HepG2 (cell line): Measurements from ENCODE around the gene ZBTB22. TPM values are rescaled to one million over a fixed set of nuclear protein-coding genes. Genes with fewer than 3 reads are reported as not detected.

Experiments used
- ARID5B ChIP-seq: IDR thresholded peaks from 2 replicates; pipeline ENCODE4 v1.4.0; 2020; ENCODE audit warnings: mild to moderate bottlenecking, missing genetic modification reagents
- CCAR2 ChIP-seq: fragments of 200-400 bp; formaldehyde crosslinking; optimal IDR thresholded peaks from 2 replicates; pipeline ENCODE3; 2018; ENCODE audit warnings: low read depth, mild to moderate bottlenecking, low read length, moderate library complexity
- HNF4G ChIP-seq, 2 experiments: sonication (generic) in 1 of 2; formaldehyde crosslinking in 1 of 2; IDR thresholded peaks; 2 replicates each; pipeline versions ENCODE4 v1.4.0 to v1.6.1; 2011 to 2020; ENCODE audit warnings: borderline replicate concordance in 2 of 2, low read depth in 2 of 2, mild to moderate bottlenecking in 2 of 2, low read length in 1 of 2, missing genetic modification reagents in 1 of 2, moderate library complexity in 1 of 2
- SAFB2 ChIP-seq: sonication (generic); formaldehyde crosslinking; IDR thresholded peaks from 2 replicates; pipeline ENCODE4 v1.5.1; 2020; ENCODE audit warnings: missing genetic modification reagents, low read depth, mild to moderate bottlenecking, borderline replicate concordance
- SALL1 ChIP-seq: sonication (generic); formaldehyde crosslinking; IDR thresholded peaks from 2 replicates; pipeline ENCODE4 v1.8.0; 2022; ENCODE audit warnings: mild to moderate bottlenecking, missing genetic modification reagents
- SPEN ChIP-seq: sonication (generic); formaldehyde crosslinking; IDR thresholded peaks from 2 replicates; pipeline ENCODE4 v1.5.1; 2020; ENCODE audit warnings: low read depth, mild to moderate bottlenecking, missing genetic modification reagents
- THAP11 ChIP-seq: IDR thresholded peaks from 2 replicates; pipeline ENCODE4 v1.6.1; 2016; ENCODE audit warnings: missing biosample characterization, missing genetic modification reagents
- THYN1 ChIP-seq: sonication (generic); formaldehyde crosslinking; IDR thresholded peaks from 2 replicates; pipeline ENCODE4 v1.8.1; 2023; ENCODE audit warnings: low read depth, mild to moderate bottlenecking, moderate library complexity, missing genetic modification reagents, borderline replicate concordance
- ZBTB37 ChIP-seq: sonication (generic); formaldehyde crosslinking; IDR thresholded peaks from 2 replicates; pipeline ENCODE4 v1.4.0; 2020; ENCODE audit warnings: mild to moderate bottlenecking, missing genetic modification reagents
- ZBTB44 ChIP-seq: sonication (generic); formaldehyde crosslinking; IDR thresholded peaks from 2 replicates; pipeline ENCODE4 v1.4.0; 2020; ENCODE audit warnings: missing genetic modification reagents
- ZNF619 ChIP-seq: sonication (generic); formaldehyde crosslinking; IDR thresholded peaks from 2 replicates; pipeline ENCODE4 v1.4.0; 2020; ENCODE audit warnings: mild to moderate bottlenecking, missing genetic modification reagents
- ZNF660 ChIP-seq: sonication (generic); formaldehyde crosslinking; IDR thresholded peaks from 2 replicates; pipeline ENCODE4 v1.5.1; 2020; ENCODE audit warnings: mild to moderate bottlenecking, low read depth, missing genetic modification reagents, borderline replicate concordance
- polyA plus RNA-seq, 8 experiments: library from polyadenylated mRNA; depleted of rRNA in 3 of 8; stranded (reverse) in 7 of 8; unstranded in 1 of 8; fragments of >200 nt; fragmentation: Illumina TruSeq in 4 of 8; extraction: Trizol in 4 of 8; gene quantifications; 2 replicates each; pipeline versions ENCODE4 v1.2.1 to v1.2.3, GENCODE V29; 2011 to 2016; ENCODE audit warnings: low read depth in 4 of 8, missing spikeins in 1 of 8, mixed read lengths in 1 of 8; ENCODE audit not compliant: insufficient read depth in 1 of 8
- total RNA-seq, 5 experiments: library from RNA; depleted of rRNA; stranded (reverse); fragments of >200 nt; fragmentation: Illumina TruSeq; extraction: Trizol; gene quantifications; 2 replicates each; pipeline ENCODE4 v1.2.3, GENCODE V29; 2016; ENCODE audit warnings: low read depth in 1 of 5
- TF ChIP-seq, protein P1 (sequence below): sonication (generic); formaldehyde crosslinking; IDR thresholded peaks from 2 replicates; pipeline ENCODE4 v1.4.0; 2020; ENCODE audit warnings: mild to moderate bottlenecking, low read depth, missing genetic modification reagents
- TF ChIP-seq, protein P2 (sequence below): sonication (generic); formaldehyde crosslinking; IDR thresholded peaks from 2 replicates; pipeline ENCODE4 v1.4.0; 2020; ENCODE audit warnings: missing genetic modification reagents
- TF ChIP-seq, protein P3 (sequence below): IDR thresholded peaks from 2 replicates; pipeline ENCODE4 v1.6.1; 2016; ENCODE audit warnings: low read depth, control low read depth
- TF ChIP-seq, protein P4 (sequence below): IDR thresholded peaks from 2 replicates; pipeline ENCODE4 v1.6.1; 2016; ENCODE audit warnings: missing genetic modification reagents, missing compliant biosample characterization

Gene ZBTB22
- total and polyA plus RNA-seq, 2 of the 13 experiments (the other 11 are each of a cell fraction or from before 2014, with no cell fraction given), result 8.0 to 10.6 TPM

DNA sequence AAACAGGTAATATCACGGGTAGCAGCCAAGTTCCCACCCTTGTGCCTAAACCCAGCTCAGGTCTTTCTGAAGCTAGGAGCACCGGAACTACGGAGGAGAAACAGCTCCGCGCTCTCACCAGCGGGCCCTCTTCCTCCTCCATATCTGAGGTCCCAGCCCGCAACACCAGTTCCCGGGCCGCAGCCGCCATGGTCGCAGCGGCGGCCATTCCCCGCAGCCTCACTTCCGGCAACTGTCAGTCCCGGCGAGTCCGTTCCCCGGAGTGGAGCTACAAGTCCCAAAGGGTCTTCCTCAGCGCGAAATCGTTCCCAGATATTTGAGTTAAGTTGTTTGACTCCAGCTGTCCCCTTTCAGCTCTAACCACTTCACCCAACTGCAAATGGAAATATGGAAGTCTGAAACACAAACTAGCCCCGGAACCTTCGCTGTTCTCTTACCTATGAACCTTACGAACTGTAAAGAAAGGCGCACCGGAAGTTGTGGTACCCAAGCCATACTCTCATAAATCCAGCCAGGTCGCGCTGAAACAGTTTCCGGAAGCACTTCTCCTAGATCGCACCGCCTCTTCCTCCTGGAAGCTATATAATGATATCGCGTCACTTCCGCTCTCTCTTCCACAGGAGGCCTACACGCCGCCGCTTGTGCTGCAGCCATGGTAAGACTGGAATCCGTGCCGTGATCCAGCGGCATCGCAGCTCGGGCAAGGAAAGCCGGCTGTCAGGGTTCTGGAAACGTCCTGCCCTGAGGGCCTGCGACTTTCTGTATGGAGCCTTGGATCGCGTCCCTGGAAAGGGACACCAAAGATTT is 45.9 kb downstream of the ZBTB22 start, which contains the start of the genes RPS18 and VPS52 (continued):
- TF ChIP-seq CCAR2, result no peak
- peak; percentile 98 for TF ChIP-seq ZNF619 (CRISPR knock-in tag)
- TF ChIP-seq, protein P1, sequence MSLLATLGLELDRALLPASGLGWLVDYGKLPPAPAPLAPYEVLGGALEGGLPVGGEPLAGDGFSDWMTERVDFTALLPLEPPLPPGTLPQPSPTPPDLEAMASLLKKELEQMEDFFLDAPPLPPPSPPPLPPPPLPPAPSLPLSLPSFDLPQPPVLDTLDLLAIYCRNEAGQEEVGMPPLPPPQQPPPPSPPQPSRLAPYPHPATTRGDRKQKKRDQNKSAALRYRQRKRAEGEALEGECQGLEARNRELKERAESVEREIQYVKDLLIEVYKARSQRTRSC, result 0 out of 2 replicates have a peak, but pooled peaks have one; percentile 28
- 0 out of 2 replicates have a peak, but pooled peaks have one; percentile 53 for TF ChIP-seq ZBTB44 (CRISPR knock-in tag)
- peak; percentile 93 for TF ChIP-seq SALL1 (CRISPR knock-in tag)
- TF ChIP-seq, protein P2, sequence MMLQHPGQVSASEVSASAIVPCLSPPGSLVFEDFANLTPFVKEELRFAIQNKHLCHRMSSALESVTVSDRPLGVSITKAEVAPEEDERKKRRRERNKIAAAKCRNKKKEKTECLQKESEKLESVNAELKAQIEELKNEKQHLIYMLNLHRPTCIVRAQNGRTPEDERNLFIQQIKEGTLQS (CRISPR knock-in tag), result no peak; the same call in 1 of the 2 replicates
- TF ChIP-seq HNF4G (IDR thresholded peaks at IDR 0.05; ENCODE audit: borderline replicate concordance, low read depth, low read length), result peak; percentile 41; the same call in 1 of the 2 replicates
- no peak; the same call in 1 of the 2 replicates for TF ChIP-seq HNF4G (CRISPR knock-in tag; IDR thresholded peaks at IDR 0.05; ENCODE audit: borderline replicate concordance, low read depth)
- TF ChIP-seq, protein P3, sequence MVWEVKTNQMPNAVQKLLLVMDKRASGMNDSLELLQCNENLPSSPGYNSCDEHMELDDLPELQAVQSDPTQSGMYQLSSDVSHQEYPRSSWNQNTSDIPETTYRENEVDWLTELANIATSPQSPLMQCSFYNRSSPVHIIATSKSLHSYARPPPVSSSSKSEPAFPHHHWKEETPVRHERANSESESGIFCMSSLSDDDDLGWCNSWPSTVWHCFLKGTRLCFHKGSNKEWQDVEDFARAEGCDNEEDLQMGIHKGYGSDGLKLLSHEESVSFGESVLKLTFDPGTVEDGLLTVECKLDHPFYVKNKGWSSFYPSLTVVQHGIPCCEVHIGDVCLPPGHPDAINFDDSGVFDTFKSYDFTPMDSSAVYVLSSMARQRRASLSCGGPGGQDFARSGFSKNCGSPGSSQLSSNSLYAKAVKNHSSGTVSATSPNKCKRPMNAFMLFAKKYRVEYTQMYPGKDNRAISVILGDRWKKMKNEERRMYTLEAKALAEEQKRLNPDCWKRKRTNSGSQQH (CRISPR knock-in tag), result peak; percentile 82; the same call in 1 of the 2 replicates
- TF ChIP-seq THYN1 (CRISPR knock-in tag), result 0 out of 2 replicates have a peak, but pooled peaks have one; percentile 86
- TF ChIP-seq ARID5B (CRISPR knock-in tag), result peak; percentile 62; the same call in 1 of the 2 replicates
- peak; percentile 97 for TF ChIP-seq THAP11 (CRISPR knock-in tag)
- TF ChIP-seq SAFB2 (CRISPR knock-in tag), result peak; percentile 96
- peak; percentile 99 for TF ChIP-seq SPEN (CRISPR knock-in tag)
- 0 out of 2 replicates have a peak, but pooled peaks have one; percentile 5 for TF ChIP-seq ZNF660 (CRISPR knock-in tag)
- TF ChIP-seq, protein P4, sequence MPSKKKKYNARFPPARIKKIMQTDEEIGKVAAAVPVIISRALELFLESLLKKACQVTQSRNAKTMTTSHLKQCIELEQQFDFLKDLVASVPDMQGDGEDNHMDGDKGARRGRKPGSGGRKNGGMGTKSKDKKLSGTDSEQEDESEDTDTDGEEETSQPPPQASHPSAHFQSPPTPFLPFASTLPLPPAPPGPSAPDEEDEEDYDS (CRISPR knock-in tag), result peak; percentile 99
- 0 out of 2 replicates have a peak, but pooled peaks have one; percentile 74 for TF ChIP-seq ZBTB37 (CRISPR knock-in tag)
